H1 (cell line): ENCODE measurements around the gene RAB4B. TPM values are rescaled to one million over a fixed set of nuclear protein-coding genes. Genes with fewer than 3 reads are reported as not detected.
A peak's percentile ranks its signal among the peaks of the same experiment; 100 is the strongest.

Experiments
- ATF2 ChIP-seq: IDR thresholded peaks from 2 replicates; pipeline ENCODE4 v1.6.1; 2012; ENCODE audit warnings: low read length, inconsistent platforms
- ATF3 ChIP-seq: IDR thresholded peaks from 2 replicates; pipeline ENCODE4 v1.6.1; 2011; ENCODE audit warnings: low read depth, mild to moderate bottlenecking, low read length; ENCODE audit not compliant: insufficient read depth
- BRCA1 ChIP-seq: IDR thresholded peaks from 2 replicates; pipeline ENCODE4 v1.6.1; 2012; ENCODE audit warnings: low read depth, low read length, improper control_type of control experiment
- CBX8 ChIP-seq: fragments of 300-800, 300-1000 bp; sonication (generic); IDR thresholded peaks from 2 replicates; pipeline ENCODE4 v1.7.1; 2016; ENCODE audit warnings: low read depth, low read length, borderline replicate concordance
- CHD2 ChIP-seq: IDR thresholded peaks from 2 replicates; pipeline ENCODE4 v1.6.1; 2012; ENCODE audit warnings: low read length, improper control_type of control experiment
- EGR1 ChIP-seq: IDR thresholded peaks from 2 replicates; pipeline ENCODE4 v1.6.1; 2011; ENCODE audit warnings: low read depth, low read length, borderline replicate concordance
- EZH2 ChIP-seq: fragments of 200-600 bp; sonication (generic); IDR thresholded peaks from 2 replicates; pipeline ENCODE4 v1.7.1; 2012; ENCODE audit warnings: low read depth, mild to moderate bottlenecking, moderate library complexity, low read length, inconsistent platforms; ENCODE audit not compliant: severe bottlenecking
- JUN ChIP-seq: IDR thresholded peaks from 2 replicates; pipeline ENCODE4 v1.6.1; 2011; ENCODE audit warnings: low read depth, mild to moderate bottlenecking, improper control_type of control experiment, low read length
- KDM1A ChIP-seq: fragments of 200-600, 300-600 bp; sonication (generic); IDR thresholded peaks from 2 replicates; pipeline ENCODE4 v1.7.1; 2016; ENCODE audit warnings: mild to moderate bottlenecking, low read length, borderline replicate concordance
- NRF1 ChIP-seq: IDR thresholded peaks from 2 replicates; pipeline ENCODE4 v1.6.1; 2011; ENCODE audit warnings: mild to moderate bottlenecking, low read depth, low read length, improper control_type of control experiment
- POLR2AphosphoS5 ChIP-seq: IDR thresholded peaks from 2 replicates; pipeline ENCODE4 v1.6.1; 2011; ENCODE audit warnings: low read depth, low read length
- RBBP5 ChIP-seq: IDR thresholded peaks from 2 replicates; pipeline ENCODE4 v1.7.1; 2012; ENCODE audit warnings: low read depth, mild to moderate bottlenecking, inconsistent platforms, low read length, moderate library complexity, borderline replicate concordance
- RXRA ChIP-seq: IDR thresholded peaks from 2 replicates; pipeline ENCODE4 v1.6.1; 2011; ENCODE audit warnings: low read depth, mild to moderate bottlenecking, low read length, moderate library complexity; ENCODE audit not compliant: insufficient read depth
- SAP30 ChIP-seq: fragments of 300-600 bp; sonication (generic); IDR thresholded peaks from 2 replicates; pipeline ENCODE4 v1.7.1; 2012; ENCODE audit warnings: low read length, moderate library complexity, mild to moderate bottlenecking, inconsistent platforms; ENCODE audit not compliant: insufficient read depth, insufficient replicate concordance
- SIN3A ChIP-seq, 2 experiments: IDR thresholded peaks in 1 of 2; conservative IDR thresholded peaks in 1 of 2; 2 replicates each; pipeline ENCODE4 v1.6.1; 2011 to 2012; ENCODE audit warnings: low read length in 2 of 2, improper control_type of control experiment in 1 of 2, low read depth in 1 of 2, mild to moderate bottlenecking in 1 of 2
- SIX5 ChIP-seq: IDR thresholded peaks from 2 replicates; pipeline ENCODE4 v1.6.1; 2011; ENCODE audit warnings: mild to moderate bottlenecking, low read depth, low read length
- SUZ12 ChIP-seq: fragments of 200-600 bp; sonication (generic); IDR thresholded peaks from 2 replicates; pipeline ENCODE4 v1.6.1; 2012; ENCODE audit warnings: mild to moderate bottlenecking, inconsistent platforms, low read length, moderate library complexity, mixed read lengths
- TCF12 ChIP-seq: IDR thresholded peaks from 2 replicates; pipeline ENCODE4 v1.6.1; 2011; ENCODE audit warnings: low read depth, mild to moderate bottlenecking, low read length
- TEAD4 ChIP-seq: IDR thresholded peaks from 2 replicates; pipeline ENCODE4 v1.6.1; 2012; ENCODE audit warnings: low read depth, low read length, inconsistent platforms, mixed read lengths
- YY1 ChIP-seq: IDR thresholded peaks from 2 replicates; pipeline ENCODE4 v1.6.1; 2011; ENCODE audit warnings: low read depth, mild to moderate bottlenecking, low read length
- ZNF274 ChIP-seq: IDR thresholded peaks from 2 replicates; pipeline ENCODE4 v1.7.0; 2012; ENCODE audit warnings: low read length, borderline replicate concordance; ENCODE audit errors: extremely low read depth
- polyA plus RNA-seq, 7 experiments: library from polyadenylated mRNA; depleted of rRNA in 3 of 7; stranded (reverse) in 5 of 7; unstranded in 2 of 7; fragments of >200 nt in 5 of 7; fragments of 200-250 nt in 2 of 7; gene quantifications; 1 replicate in 5 of 7; 2 replicates in 1 of 7; 4 replicates in 1 of 7; pipeline versions ENCODE4 v1.2.1 to v1.2.3, GENCODE V29; 2011 to 2013; ENCODE audit warnings: missing spikeins in 2 of 7, mixed read lengths in 2 of 7
- total RNA-seq: library from RNA; stranded (reverse); fragmentation: NEBNext Ultra II Directional; extraction: Animal tissue kit (Norgen Biotek cat#: 25700); gene quantifications from 2 replicates; pipeline ENCODE4 v1.2.1, GENCODE V29; 2021

The RAB4B gene
- total and polyA plus RNA-seq, 2 of the 8 experiments (the other 6 are each of a cell fraction or from before 2014, with no cell fraction given): 15.9 to 28.6 TPM

- no peak for TF ChIP-seq TCF12
- TF ChIP-seq YY1: peak; percentile 32; the same call in 1 of the 2 replicates
- TF ChIP-seq SIN3A (conservative IDR thresholded peaks at IDR 0.05 in 1 of 2, IDR thresholded peaks at IDR 0.05 in 1 of 2; ENCODE audit: low read depth in 1 of 2, low read length in 2 of 2): no peak; a peak in 1 of 4 replicates
- no peak for TF ChIP-seq KDM1A
- TF ChIP-seq TEAD4: no peak
- no peak for TF ChIP-seq SAP30
- no peak for TF ChIP-seq RBBP5
- no peak for TF ChIP-seq JUN
- TF ChIP-seq ATF2: no peak
- no peak for TF ChIP-seq EGR1
- TF ChIP-seq POLR2AphosphoS5: peak; percentile 57
- TF ChIP-seq SUZ12: no peak
- TF ChIP-seq CHD2: 0 out of 2 replicates have a peak, but pooled peaks have one; percentile 32
- TF ChIP-seq CBX8: no peak
- no peak for TF ChIP-seq EZH2
- TF ChIP-seq BRCA1: no peak
- peak; percentile 60; the same call in 1 of the 2 replicates for TF ChIP-seq ATF3
- peak; percentile 73 for TF ChIP-seq NRF1
- TF ChIP-seq SIX5: no peak
- no peak for TF ChIP-seq ZNF274
- TF ChIP-seq RXRA: no peak
These were observed 20.9 kb downstream of the RAB4B start, which contains the start of gene EGLN2 (continued) for GRCh38 chr19:40798683-40799557.
